ENCODE measurements around the gene HOXB5.

Gene HOXB5

DNA sequence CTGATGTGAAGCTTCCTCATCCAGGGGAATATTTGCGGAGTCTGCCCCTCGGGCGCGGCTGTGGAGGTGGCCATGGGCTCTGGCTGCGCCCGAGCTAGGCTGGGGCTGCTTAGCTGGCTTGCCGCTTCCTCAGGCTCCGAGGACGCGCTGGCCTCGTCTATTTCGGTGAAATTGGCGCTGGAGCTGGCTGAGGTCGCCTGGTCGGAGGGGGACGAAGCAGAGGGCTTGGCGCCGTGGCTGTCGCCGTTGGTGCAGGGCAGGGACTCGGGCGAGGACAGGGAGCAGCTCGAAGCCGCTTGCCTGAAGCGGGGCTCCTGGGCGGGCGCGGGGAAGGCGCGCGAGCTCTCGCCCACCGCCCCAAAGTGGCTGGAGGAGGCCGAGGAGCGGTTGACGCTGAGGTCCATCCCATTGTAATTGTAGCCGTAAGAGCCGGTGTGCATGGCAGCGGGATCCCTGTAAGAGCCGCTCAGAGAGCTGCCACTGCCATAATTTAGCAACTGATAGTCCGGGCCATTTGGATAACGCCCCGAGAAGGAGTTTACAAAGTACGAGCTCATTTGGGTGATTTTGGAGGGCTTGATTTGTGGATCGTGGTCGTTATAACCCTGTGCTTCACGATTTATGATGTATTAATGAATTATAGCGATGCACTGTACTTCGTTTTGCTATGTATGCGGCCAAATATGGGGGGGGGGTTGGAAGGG, at the start of gene HOXB5:
TSS of gene HOXB5 (minus strand) at position 654 of the 704 bp plus-strand sequence. CDS start at position 557, 97 bp downstream.
- no peak for DNase-seq

DNA sequence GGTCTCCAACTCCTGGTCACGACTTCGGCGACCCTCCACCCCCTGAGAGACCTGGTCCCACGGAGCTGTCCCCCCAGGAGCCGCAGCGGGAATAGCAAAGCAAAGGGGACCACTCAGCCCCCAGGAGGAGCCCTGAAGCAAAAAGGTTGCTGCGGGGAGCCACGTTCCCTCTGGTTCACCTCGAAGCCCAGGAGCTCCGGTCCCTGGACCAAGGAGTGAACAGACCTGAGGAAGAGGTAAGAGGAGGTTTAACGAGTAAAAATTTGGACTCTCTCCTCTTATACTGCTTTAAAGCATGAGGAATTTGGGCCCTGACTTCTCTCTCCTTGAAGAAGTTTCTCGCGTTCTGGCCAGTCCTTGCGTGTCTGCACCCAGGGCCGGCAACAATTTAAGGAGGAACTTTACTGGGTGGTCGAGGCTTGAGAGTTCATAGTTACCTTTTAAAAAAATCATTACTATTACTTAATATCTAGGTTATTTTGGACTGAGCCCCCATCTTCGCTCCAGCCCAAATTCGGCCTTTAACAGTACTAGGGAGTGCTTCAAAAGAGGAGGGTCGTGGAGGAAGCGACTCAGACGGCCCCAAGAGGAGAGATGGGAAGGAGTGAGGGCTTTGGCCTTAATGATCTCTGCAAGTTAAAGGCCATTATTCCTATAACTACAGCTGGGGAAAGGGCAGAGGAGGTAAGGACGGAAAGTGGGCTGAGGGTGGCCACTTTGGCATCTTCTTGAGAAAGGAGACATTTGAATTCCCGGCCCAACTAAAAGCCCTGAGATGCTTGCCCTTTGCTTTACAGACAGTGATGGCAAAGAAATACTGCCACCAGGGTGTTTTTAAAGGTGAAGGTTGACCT, 49.5 kb upstream of the HOXB5 start:
- no peak for DNase-seq

DNA sequence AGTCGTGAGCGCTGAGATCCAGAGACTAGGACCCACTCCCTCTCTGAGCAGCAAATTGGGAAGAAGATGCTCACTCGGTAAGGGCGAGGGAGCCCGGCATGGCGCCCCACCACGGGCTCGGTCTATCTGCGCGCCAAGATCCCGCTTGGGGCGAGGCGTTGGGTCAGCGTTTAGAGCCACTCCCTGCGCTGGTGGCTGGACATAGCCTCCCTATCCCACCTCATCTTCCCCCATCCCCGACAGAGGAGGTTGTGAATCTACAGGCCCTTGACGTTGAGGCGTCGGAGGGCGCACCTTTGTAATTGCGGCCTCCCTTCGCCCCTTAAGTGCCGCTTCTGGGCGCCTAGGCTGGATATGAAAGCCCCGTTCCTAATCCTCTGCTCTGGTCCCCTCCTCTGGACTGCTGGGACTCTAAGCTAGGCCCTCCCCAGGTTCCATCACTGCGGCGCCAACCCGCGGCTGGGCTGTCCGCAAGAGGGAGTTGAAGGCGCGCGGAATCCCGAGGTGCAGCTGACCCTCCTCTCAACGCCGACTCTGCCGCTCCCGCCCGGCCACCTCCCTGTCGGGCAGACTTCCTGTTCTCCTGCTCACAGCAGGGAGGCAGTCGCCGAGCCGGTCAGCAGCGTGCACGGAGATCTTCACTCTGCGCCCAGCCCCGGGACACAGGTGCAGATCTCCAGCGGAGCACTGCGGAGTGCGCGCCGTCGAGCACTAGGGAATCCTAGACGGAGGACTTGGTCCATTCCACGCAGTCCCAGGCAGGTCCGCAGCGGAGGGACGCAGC, 48.7 kb upstream of the HOXB5 start:
- no peak for DNase-seq

DNA sequence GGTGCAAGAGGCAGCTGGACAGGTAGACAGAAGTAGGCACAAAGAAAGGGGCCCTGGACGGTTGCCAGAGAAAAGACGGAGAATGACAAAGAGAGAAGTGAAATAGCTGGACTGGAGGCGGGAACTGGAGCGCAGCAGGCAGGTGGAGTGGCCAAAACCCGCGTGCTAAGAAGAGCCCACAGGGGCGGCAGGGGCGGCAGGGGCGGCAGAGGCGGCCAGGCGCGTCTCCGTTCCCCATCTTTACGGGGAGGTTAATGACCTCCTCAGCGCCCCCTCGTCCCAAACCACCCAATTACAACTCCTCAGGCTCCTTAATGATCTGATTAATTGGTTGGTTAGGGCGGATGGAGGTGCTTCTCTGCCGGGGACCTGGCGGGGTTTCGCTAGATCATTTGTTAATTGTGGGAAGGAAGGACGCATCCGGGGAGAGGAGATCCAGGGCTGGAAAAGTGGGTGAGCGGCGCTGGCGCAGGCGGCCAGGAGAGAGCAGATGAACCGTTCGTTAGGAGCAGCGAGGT, 48.0 kb upstream of the HOXB5 start:
- DNase-seq: no peak

DNA sequence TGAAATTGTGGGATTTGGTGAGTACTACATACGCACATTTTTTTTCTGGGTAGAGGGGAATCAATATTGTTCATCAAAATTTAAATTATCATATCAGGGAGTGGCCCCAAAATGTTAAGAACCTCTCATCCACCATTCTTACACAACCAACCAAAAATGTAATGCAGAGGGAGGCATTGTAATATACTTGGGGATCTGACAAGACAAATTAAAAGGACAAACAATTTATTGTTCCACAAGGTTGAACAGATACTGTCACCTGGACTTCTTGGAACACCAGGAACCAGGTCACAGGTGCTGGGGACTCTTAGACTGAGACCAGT, 47.2 kb upstream of the HOXB5 start:
- no peak for DNase-seq

DNA sequence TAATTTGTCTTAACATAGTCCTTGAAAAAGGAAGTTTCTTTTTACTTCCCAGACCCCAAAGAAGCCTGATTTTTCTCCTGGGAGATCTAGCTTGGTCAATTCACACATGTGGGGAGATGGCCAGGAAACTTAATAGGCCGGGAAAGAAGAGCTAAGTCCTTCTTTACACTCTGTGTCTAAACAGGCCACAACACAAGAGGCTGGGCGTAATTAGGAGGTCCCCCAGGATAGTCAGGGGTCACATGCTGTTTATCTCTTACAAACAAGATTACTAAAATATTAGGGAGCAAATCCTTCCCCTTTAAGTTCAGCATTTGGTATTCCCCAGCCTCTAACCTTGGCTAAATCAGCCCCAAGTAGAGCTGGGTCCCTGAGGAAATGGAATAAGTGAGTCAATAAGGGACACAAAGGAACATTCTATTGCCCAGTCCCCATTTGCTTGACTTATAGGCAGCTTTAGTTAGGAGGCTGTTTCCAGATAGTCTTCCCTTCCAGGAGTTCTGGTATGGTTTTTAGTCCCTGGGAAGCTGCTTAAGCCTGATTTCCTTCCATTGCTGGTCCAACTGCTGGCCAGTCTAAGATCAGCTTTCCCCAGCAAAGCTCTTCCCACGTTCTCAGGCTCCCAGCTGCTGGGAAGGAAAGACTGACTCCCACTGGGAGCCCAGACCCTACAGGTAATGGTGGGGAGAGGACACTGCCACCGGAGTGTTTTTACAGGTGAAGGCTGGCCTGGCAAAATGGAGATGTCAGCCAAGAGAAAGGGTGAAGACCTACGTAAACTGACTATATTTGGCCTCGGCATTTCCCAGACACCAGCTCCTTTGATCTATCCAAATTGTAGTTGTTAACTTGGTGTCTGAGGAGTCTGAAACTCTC, 46.6 kb upstream of the HOXB5 start:
- DNase-seq: no peak

DNA sequence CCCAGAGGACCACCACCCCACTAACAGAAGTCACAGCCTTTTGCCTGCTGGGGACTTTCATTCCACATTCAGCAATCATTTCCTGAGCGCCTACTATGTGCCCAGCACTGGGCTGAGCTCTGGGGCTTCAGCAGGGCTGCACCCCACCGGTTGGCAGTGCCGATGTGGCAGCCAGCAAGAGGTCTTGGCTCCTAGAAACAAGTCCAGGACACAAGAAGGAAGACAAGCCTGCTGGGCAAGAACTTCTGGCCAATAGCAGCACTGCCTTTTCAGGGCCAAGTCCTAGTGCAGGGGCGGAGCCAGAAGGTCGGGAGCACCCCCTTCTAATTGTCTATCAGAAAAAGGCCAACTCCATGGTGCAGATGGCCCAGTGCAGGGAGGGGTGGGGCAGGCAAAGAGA, 45.6 kb upstream of the HOXB5 start:
- no peak for DNase-seq

DNA sequence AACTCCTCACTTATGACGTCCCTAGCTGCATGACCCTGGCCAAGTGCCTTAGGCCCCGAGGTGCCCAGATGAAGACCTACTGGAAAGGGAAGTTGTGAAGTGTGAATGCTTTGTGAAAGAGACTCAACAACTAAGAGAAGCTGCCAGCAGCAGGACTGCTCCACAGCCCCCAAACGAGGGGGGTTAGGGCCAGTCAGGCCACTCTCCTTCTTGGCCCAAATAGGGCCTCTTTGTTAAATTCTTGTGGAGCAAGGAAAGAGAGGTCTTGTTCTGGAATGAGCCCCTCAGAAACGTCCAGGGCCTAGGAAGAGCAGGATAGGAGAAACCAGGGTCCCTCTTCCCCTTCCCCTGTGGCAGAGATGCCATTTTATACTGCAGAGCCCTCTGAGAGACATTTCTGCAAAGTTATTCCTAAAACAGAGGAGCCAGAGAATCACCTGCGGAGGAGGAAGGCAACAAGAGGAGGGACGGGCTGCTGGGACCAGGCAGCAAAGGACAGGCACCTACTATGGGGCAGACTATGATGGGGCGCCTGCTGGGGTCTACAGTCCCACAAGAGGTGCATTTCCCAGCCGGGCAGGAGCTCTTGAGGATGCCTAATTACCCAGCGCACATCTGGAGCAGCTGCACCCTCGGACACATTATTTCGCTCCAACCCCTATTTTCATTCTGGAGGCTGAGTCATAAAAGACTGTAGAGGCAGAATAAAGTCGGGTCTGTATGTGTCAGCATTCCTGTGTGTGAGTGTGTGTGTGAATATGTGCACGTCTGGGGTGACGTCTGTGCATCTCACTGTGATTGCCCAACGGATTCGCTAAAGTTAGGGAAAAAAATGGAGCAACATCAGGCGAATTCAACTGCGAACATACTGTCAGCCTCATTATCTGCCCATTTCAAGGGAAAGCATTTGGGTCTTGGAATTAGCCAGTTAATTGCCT, 44.0 kb upstream of the HOXB5 start:
- no peak for DNase-seq

DNA sequence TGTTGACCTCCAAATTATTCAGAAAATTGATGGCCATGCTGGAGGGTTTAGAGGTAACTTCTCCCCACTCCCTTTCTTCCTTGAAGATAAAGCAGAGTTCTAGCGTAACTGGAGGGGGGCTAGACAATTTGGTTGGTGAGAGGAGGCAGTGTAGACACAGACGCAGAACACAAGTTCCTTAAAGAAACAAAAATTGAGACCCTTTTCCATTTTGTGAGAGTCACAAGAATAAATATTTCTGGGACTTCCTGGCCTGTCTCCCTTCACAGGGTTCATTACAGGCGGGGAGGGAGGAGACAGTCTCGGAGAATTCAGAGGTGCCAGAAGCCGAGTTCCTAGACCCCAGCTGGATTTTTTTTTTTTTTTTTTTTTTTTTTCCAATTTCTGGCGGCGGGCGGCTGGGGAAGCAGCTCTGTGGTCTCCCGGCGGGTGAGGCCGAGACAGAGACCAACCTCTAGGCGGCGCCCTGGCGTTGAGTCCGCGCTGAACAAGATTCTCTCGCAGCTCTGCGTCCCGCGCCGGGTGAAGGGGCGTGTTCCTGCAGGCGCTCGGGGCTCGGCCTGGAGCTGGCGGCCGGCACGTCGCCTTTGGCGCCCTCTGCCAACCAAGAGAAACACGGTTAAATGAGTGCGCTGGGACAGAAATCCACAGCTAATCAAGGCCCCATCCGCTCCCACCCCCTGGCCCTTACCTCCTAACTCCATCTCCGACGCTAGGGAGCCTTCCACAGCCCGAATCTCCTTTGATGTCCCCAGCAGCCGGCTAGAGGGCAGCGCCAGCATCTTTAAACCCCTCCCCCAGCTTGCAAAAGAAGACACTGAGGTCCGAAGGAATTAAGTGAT, 42.8 kb upstream of the HOXB5 start:
- DNase-seq: peak; percentile 40

DNA sequence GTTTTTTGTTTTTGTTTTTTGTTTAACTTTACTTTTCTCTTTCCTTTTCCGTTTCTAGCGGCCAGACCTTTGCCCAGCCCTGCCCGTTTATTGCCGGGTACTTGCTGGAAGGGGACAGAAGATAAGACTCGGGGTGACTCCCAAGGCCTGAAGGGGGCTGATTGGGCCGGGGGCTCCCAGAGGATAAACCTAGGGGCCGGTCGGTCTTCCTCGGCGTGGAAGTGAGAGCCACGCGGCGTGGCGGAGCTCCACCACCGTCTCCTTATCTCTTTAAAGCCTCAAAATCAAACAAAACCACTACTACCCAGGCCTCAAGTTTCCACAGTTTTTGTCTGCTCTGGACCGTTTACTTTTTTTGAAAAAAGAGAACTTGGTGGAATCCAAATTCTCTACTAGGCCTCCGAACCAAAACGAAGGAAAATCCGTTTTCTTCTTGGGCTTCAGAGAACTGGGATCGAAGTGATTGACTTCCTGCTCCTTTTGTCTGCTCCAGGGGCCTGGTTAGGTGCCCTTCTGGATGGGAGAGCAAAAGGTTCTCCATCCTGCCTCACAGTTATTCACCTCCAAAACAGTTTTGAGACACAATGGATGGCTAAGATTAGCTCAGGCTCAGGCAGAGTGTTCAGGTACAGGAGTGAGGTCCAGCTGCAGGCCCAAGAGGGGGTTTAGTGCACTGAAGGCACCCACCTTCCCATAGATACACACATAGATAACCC, 41.1 kb upstream of the HOXB5 start:
- DNase-seq: no peak

DNA sequence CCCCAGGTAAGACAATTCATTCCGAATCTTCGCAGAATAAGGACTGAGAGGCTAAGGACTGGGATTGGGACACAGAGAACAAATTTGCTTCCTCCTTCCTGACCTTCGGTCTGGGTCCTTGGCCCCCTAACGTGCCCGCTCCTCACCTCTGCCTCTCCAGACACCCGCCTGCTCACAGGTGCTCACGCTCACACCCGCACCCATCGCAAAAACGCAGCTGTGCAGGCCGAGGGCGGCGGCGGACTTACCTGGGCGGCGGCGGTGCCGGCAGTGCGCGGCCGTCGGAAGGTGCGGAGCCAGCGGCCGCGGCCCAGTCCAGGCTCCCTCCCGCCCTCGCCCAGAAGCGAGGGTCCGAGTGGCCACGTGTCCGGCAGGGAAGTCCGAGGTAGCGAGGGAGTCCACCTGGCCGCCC, 39.7 kb upstream of the HOXB5 start:
- DNase-seq: no peak

DNA sequence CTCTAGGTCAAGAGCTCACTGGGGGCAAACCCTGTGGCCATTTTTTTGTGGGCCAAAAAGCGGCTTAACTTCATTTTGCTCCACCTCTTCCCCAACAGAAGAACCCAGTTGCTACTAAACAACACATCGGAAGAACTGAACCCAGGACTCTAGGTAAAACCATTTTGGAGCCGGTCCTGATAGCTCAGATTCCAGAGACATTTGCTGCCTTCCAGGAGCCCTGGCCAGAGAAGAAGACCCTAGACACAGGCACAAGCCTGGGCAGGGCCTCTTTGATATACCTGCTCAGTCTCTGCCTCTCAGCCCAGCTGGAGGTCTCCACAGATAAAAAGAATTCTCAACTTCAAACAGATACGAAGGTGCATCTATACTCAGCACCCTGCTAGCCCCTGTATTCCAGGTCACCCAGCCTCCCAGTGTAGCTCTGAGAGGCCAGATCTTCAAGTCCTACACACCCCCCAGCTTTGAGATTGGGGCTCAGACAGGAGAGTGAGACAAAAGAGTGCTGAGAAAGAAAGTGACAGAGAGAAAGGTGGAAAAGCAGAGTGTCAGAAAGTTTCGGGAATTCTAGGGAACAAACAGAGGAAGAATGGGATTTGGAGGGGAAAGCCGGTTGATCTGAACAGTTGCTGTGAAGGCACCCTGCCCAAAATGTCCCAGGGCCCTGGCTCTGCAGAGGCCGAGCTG, 39.1 kb upstream of the HOXB5 start:
- DNase-seq: no peak

DNA sequence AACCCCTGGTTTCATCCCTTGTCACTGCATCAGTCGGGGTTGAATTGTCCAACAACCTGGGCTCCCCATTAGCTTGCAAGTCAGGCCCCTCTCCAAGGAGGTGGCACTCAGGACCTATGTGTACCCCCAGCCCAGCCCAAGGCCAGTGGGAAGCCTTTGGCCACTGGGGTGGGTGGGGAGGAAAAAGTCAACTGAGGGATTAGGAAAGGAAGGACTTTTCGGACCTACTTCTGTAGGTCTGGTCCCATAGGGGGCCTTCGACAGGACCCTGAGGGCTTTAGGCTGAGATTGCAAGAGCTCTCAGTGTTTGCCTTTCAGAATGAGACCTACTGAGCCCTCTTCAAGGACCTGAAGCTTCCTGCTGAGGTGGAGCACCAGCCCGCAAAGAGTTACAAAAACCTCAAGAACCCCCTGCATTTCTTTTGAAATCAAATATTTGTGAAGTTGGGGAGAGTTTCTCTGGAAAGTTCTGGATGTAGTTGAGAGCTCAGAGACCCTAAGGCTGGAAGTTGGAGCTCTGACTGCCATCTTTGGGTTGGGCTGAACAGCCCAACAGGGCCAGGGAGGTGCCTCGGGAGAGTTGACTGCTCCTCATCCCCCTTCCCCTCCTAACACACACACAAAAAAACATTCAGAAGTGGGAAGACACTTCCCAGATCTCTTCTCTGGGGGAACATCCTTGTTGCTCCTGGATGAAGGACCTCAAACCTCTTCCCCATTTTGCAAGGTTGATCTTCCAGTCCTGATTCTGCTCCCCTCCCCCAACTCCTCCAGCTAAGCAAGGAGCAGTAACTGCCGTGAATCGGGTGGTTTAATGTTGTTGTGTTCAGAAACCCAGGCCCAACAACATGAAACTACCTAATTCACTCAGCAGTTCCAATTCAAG, 38.4 kb upstream of the HOXB5 start:
- no peak for DNase-seq

DNA sequence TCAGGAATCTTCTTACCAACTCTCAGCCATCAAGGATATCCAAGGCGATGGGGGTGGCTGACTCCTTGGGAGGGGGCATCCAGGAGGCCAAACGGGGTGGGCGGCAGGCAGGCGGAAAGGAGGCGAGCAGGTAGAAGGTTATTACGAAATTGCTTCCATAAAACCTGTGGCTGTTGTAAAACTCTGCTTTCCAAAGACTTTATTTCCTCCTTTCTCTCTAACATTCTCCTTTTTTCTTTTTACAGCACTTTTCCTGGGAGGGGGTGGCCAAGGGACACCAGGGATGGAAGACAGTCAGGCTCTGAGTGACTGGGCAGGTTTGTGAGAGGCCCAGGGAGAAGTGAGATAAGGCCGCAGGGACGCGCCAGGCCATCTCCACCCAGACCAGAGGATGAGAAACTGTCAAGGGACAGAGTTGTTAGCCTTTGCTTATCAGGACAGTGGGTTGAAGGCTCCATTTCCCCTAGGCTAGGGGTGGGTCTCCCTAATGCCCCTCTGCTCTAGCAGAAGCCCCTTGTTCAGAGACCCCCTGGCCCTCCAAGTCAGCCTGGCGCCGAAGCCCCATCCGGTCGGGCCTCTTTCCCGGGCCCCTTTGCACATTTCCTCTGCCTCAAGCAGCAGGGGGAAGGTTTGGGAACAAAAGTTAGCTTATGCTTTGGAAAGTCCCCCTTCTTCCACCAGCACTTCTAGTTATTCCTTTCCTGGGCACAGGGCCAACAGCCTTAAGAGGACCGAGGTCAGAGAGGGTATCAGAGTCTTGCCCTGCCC, 37.5 kb upstream of the HOXB5 start:
- no peak for DNase-seq

DNA sequence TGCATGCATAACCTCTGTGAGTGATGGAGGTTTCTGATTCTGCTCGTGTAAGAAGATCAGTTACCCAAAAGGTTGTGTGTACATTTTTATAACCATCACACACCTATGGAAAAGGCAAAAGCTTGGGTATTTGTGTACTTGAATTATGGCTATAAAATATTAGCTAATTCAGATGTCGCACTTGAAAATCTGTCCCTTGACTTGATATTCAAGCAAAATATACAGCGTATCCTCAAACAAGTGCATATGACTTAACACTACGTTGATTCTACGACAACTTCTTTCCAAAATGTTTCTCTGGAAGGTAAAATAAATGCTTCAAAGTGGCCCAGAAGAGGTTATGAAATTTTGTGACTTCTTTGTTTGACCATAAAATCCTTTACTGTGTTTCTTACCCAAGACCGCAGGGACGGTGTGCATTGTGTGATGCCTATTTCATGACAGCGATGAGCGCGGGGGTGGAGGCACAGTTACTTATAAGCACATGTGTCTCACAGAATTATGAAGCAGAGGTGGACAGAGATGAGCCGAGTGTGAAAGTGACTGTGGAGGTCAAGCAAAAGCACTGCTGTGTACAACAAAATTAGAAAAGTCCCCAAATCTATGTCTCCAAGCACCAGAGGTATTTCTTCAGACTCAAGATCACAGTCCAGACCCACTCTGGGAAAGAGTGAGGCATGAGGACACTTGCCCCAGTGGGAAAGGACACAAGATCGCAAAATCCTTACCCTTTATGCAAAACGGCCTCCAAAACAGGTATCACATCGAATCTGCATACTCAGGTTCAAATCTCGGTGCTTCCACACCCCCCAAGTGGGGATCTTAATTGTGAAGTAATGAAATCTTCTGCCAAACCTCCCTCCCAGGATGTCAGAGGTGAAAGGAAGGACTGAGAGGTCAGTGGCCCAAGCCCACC, 36.7 kb upstream of the HOXB5 start:
- no peak for DNase-seq

DNA sequence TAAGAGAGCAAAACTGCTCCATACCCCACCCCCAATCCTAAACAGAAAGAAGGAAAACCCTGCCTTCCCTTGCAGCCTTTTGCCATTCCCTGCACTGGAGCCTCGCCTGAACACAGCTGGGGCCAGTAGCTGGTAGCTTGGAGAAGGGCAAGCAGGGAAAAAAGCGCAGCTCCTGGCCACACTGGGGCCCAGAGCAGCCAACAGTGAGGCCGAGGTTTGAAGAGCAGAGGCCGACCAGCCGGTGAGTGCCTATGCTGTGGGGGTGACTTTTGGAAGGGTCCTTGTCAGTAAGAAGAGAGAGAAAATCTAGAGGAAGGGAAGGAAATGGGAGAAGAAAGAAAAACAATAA, 35.8 kb upstream of the HOXB5 start:
- DNase-seq: no peak

All from activated effector memory CD4-positive, alpha-beta T cell treated with Interleukin-2 at 50 U/mL for 16 hours (primary cell).